C4-2B (cell line): ENCODE data around the gene CDK13.

Experiments
- H3K27ac ChIP-seq: fragments of 450-650 bp; 2 replicates; pipeline ENCODE4 v1.5.1; 2017
- ZFX ChIP-seq: fragments of 450-650 bp; IDR thresholded peaks from 2 replicates; pipeline ENCODE4 v1.6.1; 2017
- TF ChIP-seq, protein P1 (sequence below): fragments of 450-650 bp; conservative IDR thresholded peaks from 2 replicates; pipeline ENCODE4 v1.5.1; 2017; ENCODE audit warnings: mild to moderate bottlenecking

CDK13 gene

DNA sequence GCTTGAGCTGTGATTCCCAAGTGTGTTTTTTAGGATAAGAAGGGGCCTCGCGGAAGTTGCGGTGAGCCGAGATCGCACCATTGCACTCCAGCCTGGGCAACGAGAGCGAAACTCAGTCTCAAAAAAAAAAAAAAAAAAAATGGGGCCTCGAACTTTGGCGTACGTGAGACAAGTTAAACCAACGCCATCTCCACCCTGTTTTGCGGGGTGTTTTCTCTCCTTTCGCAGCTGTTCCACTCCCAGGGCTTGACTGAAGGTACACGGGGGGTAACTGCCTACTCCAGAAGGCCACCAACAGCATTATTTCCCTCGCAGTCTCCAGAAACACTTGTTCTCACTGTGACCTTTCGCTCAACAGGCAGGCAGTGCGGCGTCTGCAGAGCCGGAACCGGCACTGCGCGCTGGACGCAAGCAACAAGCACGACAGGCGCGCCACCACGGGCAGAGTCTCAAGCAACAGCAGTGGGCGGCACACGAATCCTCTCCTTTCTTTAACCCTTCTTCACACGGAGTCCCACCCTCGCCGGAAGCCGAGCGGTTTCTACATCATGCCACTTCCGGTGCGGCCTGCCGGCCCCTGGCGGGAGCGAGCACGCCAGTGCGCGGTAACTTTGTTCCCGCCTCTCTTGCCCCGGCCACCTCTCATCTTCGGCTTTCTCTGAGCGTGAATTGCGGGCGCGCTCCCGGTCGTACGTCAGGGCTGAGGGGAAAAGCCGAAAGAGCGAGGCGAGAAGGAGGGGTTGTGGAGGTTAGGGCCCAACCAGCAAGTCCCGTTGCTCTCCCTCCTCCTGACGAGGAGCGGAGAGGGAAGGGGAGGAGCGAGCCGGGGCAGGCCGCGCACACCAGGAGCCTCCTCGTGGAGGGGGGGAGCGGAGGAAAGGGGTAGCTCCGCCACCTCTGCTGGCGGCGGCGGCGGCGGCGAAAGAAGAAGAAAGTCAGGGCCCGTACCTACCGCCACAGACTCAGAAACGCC lies 814 bp upstream of the CDK13 start:
- TF ChIP-seq ZFX: no peak; the same call in 1 of the 2 replicates
- TF ChIP-seq, protein P1, sequence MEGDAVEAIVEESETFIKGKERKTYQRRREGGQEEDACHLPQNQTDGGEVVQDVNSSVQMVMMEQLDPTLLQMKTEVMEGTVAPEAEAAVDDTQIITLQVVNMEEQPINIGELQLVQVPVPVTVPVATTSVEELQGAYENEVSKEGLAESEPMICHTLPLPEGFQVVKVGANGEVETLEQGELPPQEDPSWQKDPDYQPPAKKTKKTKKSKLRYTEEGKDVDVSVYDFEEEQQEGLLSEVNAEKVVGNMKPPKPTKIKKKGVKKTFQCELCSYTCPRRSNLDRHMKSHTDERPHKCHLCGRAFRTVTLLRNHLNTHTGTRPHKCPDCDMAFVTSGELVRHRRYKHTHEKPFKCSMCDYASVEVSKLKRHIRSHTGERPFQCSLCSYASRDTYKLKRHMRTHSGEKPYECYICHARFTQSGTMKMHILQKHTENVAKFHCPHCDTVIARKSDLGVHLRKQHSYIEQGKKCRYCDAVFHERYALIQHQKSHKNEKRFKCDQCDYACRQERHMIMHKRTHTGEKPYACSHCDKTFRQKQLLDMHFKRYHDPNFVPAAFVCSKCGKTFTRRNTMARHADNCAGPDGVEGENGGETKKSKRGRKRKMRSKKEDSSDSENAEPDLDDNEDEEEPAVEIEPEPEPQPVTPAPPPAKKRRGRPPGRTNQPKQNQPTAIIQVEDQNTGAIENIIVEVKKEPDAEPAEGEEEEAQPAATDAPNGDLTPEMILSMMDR: no peak
- H3K27ac ChIP-seq: peak overlapping the region; percentile 95

GRCh38 chr7:39950473-39951225 lies 593 bp downstream of the CDK13 start:
- TF ChIP-seq ZFX: no peak
- TF ChIP-seq, protein P1: no peak
- peak overlapping the region; percentile 95 for H3K27ac ChIP-seq

DNA sequence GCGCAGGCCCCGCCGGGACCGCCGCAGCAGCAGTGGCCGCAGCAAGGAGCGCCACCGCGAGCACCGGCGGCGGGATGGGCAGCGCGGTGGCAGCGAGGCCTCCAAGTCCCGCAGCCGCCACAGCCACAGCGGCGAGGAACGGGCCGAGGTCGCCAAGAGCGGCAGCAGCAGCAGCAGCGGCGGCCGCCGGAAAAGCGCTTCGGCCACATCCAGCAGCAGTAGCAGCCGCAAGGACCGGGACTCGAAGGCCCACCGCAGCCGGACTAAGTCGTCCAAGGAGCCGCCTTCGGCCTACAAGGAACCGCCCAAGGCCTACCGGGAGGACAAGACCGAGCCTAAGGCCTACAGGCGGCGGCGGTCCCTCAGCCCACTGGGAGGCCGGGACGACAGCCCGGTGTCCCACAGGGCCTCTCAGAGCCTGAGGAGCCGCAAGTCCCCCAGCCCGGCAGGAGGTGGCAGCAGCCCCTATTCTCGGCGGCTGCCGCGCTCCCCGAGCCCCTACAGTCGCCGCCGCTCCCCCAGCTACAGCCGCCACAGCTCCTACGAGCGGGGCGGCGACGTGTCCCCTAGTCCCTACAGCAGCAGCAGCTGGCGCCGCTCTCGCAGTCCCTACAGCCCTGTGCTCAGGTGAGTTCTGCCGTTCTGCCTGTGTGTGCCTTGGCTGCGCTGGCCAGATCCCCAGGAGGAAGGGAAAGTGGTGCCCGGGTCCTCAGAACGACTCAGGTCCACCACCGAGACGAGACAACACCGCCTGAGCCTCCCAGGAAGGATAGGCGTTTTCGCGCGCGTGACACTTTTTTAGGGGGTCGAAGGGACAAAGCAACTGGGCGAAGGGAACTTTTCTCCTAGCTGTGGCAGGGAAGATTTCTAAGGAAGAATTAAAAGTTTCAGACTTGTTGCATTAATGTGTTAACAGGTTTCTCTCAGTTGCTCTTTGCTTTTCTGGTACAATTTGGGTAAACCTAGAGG lies 1.5 kb downstream of the CDK13 start:
- TF ChIP-seq ZFX: peak; percentile 95
- TF ChIP-seq, protein P1: peak; percentile 40
- peak overlapping the region; percentile 95 for H3K27ac ChIP-seq

GRCh38 chr7:39952374-39952773 lies 2.3 kb downstream of the CDK13 start:
- H3K27ac ChIP-seq: no peak overlapping the region
- TF ChIP-seq ZFX: no peak
- TF ChIP-seq, protein P1: no peak

DNA sequence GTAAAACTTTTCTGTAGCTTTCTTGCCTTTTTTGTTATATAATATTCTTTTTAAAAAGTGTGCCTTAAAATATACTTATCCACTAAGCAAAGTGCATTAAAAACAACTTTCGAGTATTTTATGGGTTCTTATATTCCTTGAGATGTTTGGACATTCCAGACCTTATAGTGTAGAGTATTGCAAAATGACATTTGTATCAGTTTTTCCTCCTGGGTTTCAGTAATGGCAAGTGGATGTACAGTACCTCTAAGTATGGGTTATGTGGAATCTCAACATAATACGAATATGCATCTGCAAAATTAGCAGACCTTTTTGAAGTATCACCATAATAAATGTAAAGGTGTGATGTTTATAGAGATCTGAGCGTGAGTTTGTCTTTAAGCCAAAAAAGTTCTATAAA lies 2.7 kb downstream of the CDK13 start:
- no peak overlapping the region for H3K27ac ChIP-seq
- TF ChIP-seq, protein P1: no peak
- TF ChIP-seq ZFX: no peak

GRCh38 chr7:39954694-39955093 lies 4.6 kb downstream of the CDK13 start:
- H3K27ac ChIP-seq: no peak overlapping the region
- TF ChIP-seq ZFX: no peak
- TF ChIP-seq, protein P1: no peak
